K562 (cell line): Measurements from ENCODE around the gene SNU13. TPM values are rescaled to one million over a fixed set of nuclear protein-coding genes. Genes with fewer than 3 reads are reported as not detected.

Experiments used
- ATAC-seq: fragments of 200-7000 bp; cut with Tn5 transposase; 3 replicates; pipeline ENCODE4 v1.9.1; 2020; ENCODE audit warnings: moderate library complexity
- BruUV-seq: library from RNA; stranded (reverse); fragments of 400-500 nt; replicated peaks from 2 replicates; lab custom pipeline; 2021; lab: Mats Ljungman, UMichigan
- CTCF ChIA-PET: fragments of 300-600 bp; formaldehyde crosslinking; extraction: SDS; loops from one replicate; lab custom pipeline; 2021; ENCODE audit warnings: low intra/inter-chr PET ratio; lab: Yijun Ruan, JAX
- POLR2A ChIA-PET: fragments of 300-600, 350-650 bp; sonication (Branson Sonifier 250); formaldehyde crosslinking; extraction: SDS; loops from one replicate; lab custom pipeline; 2021; ENCODE audit warnings: antibody characterized with exemption, inconsistent platforms; lab: Yijun Ruan, JAX
- DNase-seq, 4 experiments: peaks; one replicate each; pipeline versions ENCODE4 v3.0.0 to v3.0.0-alpha.2; 2011 to 2018; ENCODE audit warnings: low spot score in 3 of 4, mixed read lengths in 3 of 4; ENCODE audit errors: extremely low read depth in 1 of 4
- FAIRE-seq: peaks from 2 replicates; lab custom pipeline; 2011; peaks lifted over from hg19 to GRCh38; lab: Jason Lieb, UNC
- H2AFZ ChIP-seq: 2 replicates; pipeline ENCODE4 v1.6.0; 2011; ENCODE audit warnings: low read depth, low read length, control low read depth, inconsistent platforms
- H3K27ac ChIP-seq: fragments of 200-600 bp; 3 replicates; pipeline ENCODE4 v1.8.0; 2011; ENCODE audit warnings: low read depth, mild to moderate bottlenecking, control low read depth, inconsistent platforms, low read length, moderate library complexity, mixed read lengths; ENCODE audit errors: extremely low read depth
- H3K27me3 ChIP-seq, 2 experiments: fragments of 300-600 bp in 1 of 2; 2 replicates in 1 of 2; 3 replicates in 1 of 2; pipeline versions ENCODE4 v1.6.0 to v1.8.0; 2011; ENCODE audit warnings: inconsistent platforms in 2 of 2, low read length in 2 of 2, mild to moderate bottlenecking in 1 of 2, mixed read lengths in 1 of 2, moderate library complexity in 1 of 2; ENCODE audit not compliant: control insufficient read depth in 2 of 2, insufficient read depth in 2 of 2
- H3K36me3 ChIP-seq: fragments of 300-600 bp; 3 replicates; pipeline ENCODE4 v1.8.0; 2011; ENCODE audit warnings: mild to moderate bottlenecking, low read length, inconsistent platforms; ENCODE audit not compliant: control insufficient read depth, insufficient read depth
- H3K4me1 ChIP-seq, 2 experiments: fragments of 200-600 bp in 1 of 2; replicated peaks in 1 of 2; 2 replicates in 1 of 2; 3 replicates in 1 of 2; pipeline versions ENCODE4 v1.5.1 to v1.8.0; 2011; ENCODE audit warnings: inconsistent platforms in 2 of 2, low read length in 2 of 2, mild to moderate bottlenecking in 1 of 2, mixed read lengths in 1 of 2, moderate library complexity in 1 of 2; ENCODE audit not compliant: control insufficient read depth in 2 of 2, insufficient read depth in 2 of 2
- H3K4me2 ChIP-seq: 2 replicates; pipeline ENCODE4 v1.6.1; 2011; ENCODE audit warnings: low read length, control low read depth, inconsistent platforms, mixed read lengths; ENCODE audit not compliant: insufficient read depth
- H3K4me3 ChIP-seq: fragments of 200-600 bp; sonication (generic), shearing (Covaris generic); 2 replicates; pipeline ENCODE4 v1.5.1; 2016; ENCODE audit warnings: control low read depth, inconsistent platforms
- H3K79me2 ChIP-seq: fragments of 200-600 bp; 3 replicates; pipeline ENCODE4 v1.8.0; 2011; ENCODE audit warnings: low read length, inconsistent platforms; ENCODE audit not compliant: control insufficient read depth, insufficient read depth
- H3K9ac ChIP-seq, 2 experiments: 2 replicates each; pipeline versions ENCODE4 v1.6.0 to v1.6.1; 2011; ENCODE audit warnings: low read depth in 2 of 2, low read length in 2 of 2, control low read depth in 1 of 2, inconsistent platforms in 1 of 2, mild to moderate bottlenecking in 1 of 2, mixed read lengths in 1 of 2; ENCODE audit not compliant: insufficient read depth in 1 of 2
- H3K9me1 ChIP-seq: one replicate; pipeline ENCODE4 v1.6.0; 2011; ENCODE audit warnings: inconsistent platforms, mild to moderate bottlenecking, low read length, moderate library complexity; ENCODE audit not compliant: control insufficient read depth, insufficient read depth
- H3K9me3 ChIP-seq: replicated peaks from 2 replicates; pipeline ENCODE4 v1.5.1; 2011; ENCODE audit warnings: low read depth, low read length, inconsistent platforms; ENCODE audit not compliant: control insufficient read depth, insufficient read depth
- H4K20me1 ChIP-seq: replicated peaks from 2 replicates; pipeline ENCODE4 v1.6.1; 2011; ENCODE audit warnings: low read length, inconsistent platforms, mixed read lengths; ENCODE audit not compliant: control insufficient read depth, insufficient read depth
- C11orf30 ChIP-seq: fragments of 450-650 bp; IDR thresholded peaks from 2 replicates; pipeline ENCODE4 v1.6.1; 2016; ENCODE audit warnings: low read depth, mild to moderate bottlenecking
- HDAC6 ChIP-seq: IDR thresholded peaks from 2 replicates; pipeline ENCODE4 v1.6.1; 2012; ENCODE audit warnings: low read depth, mild to moderate bottlenecking, control low read depth, inconsistent platforms, low read length, moderate library complexity
- L3MBTL2 ChIP-seq: fragments of 450-650 bp; IDR thresholded peaks from 2 replicates; pipeline ENCODE4 v1.6.1; 2016; ENCODE audit warnings: mild to moderate bottlenecking, moderate library complexity
- STAG1 ChIP-seq: sonication (generic); formaldehyde crosslinking; IDR thresholded peaks from 2 replicates; pipeline ENCODE4 v1.5.0; 2020; ENCODE audit warnings: missing genetic modification reagents, borderline replicate concordance
- TCF3 ChIP-seq: sonication (generic); formaldehyde crosslinking; IDR thresholded peaks from 2 replicates; pipeline ENCODE4 v1.4.0; 2020; ENCODE audit warnings: mild to moderate bottlenecking, missing genetic modification reagents
- TGIF2 ChIP-seq: sonication (generic); formaldehyde crosslinking; IDR thresholded peaks from 2 replicates; pipeline ENCODE4 v1.8.1; 2022; ENCODE audit warnings: mild to moderate bottlenecking, missing genetic modification reagents, moderate library complexity
- ZBTB17 ChIP-seq: fragments of 450-650 bp; formaldehyde crosslinking; IDR thresholded peaks from 2 replicates; pipeline ENCODE4 v1.4.0; 2020; ENCODE audit warnings: mild to moderate bottlenecking
- WGBS: fragments of 100-300 bp; shearing (Covaris generic); methylation state at CpG from one replicate; pipeline ENCODE4 v1.1.6; 2016; ENCODE audit warnings: low coverage, mixed read lengths; ENCODE audit not compliant: insufficient coverage; ENCODE audit errors: missing lambda C conversion rate; 5-methylcytosine and 5-hydroxymethylcytosine counted together
- in situ Hi-C: fragments of 300-500 bp; cut with MboI; formaldehyde crosslinking; loops from 4 replicates; pipeline ENCODE4 v1.15.0; 2018; ENCODE audit warnings: inconsistent platforms, mixed read lengths
- intact Hi-C: fragments of 100-400 bp; cut with micrococcal nuclease; formaldehyde crosslinking; loops from 2 replicates; pipeline ENCODE4 v1.14.2; 2022
- polyA plus RNA-seq, 8 experiments: library from polyadenylated mRNA; depleted of rRNA in 4 of 8; stranded (reverse) in 5 of 8; unstranded in 3 of 8; fragments of >200 nt; fragmentation: Nextera tagmentation in 2 of 8; fragmentation: Illumina TruSeq in 1 of 8; extraction: Ambion mirVana in 2 of 8; extraction: Trizol in 1 of 8; gene quantifications; 2 replicates each; pipeline versions ENCODE4 v1.2.1 to v1.2.3, GENCODE V29; 2011 to 2014; ENCODE audit warnings: inconsistent platforms in 1 of 8, missing spikeins in 1 of 8
- total RNA-seq, 7 experiments: library from RNA; depleted of rRNA in 6 of 7; stranded (reverse); fragments of >200 nt in 6 of 7; fragmentation: Illumina TruSeq in 2 of 7; extraction: Trizol in 2 of 7; gene quantifications; 2 replicates each; pipeline versions ENCODE4 v1.2.1 to v1.2.3, GENCODE V29; 2011 to 2021; ENCODE audit warnings: low replicate concordance in 1 of 7
- TF ChIP-seq, protein P1 (sequence below): fragments of 250-450 bp; sonication (Bioruptor Pico); IDR thresholded peaks from 2 replicates; pipeline ENCODE4 v1.5.0; 2021; ENCODE audit warnings: mild to moderate bottlenecking, moderate library complexity
- TF ChIP-seq, protein P2 (sequence below): fragments of 200-800 bp; sonication (Bioruptor generic); IDR thresholded peaks from 2 replicates; pipeline ENCODE4 v1.6.1; 2016; ENCODE audit warnings: missing genetic modification characterization, missing compliant biosample characterization
- TF ChIP-seq, protein P3 (sequence below), 2 experiments: fragments of 150-350 bp in 1 of 2; IDR thresholded peaks; 2 replicates each; pipeline ENCODE4 v1.6.1; 2012 to 2016; ENCODE audit warnings: low read depth in 2 of 2, low read length in 2 of 2, mild to moderate bottlenecking in 1 of 2, moderate library complexity in 1 of 2

SNU13 gene
- total and polyA plus RNA-seq, 9 of the 15 experiments (the other 6 are each of a cell fraction or from before 2014, with no cell fraction given), result 185 to 981 (median 283) TPM

DNA sequence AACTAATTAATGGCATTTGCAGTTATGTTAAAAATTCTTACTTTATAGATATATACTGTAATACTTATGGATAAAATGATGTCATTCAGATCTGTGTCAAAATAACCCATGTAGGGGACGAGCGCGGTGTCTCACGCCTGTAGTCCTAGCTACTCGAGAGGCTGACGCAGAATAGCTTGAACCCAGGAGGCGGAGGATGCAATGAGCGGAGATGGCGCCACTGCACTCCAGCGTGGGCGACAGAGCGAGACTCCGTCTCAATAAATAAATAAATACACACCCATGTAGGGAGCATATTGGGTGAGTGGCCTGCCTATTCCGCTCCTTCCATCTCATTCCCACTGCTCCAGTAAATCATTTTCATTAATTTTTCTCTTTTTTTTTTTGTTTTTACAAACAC, 7.1 kb downstream of the SNU13 start:
- peaks cover 45% of the 10 kb centered on the region for H3K36me3 ChIP-seq
- in situ Hi-C loops (no loop called here), intact Hi-C loops (no loop called here)
- peak overlapping the region; percentile 91 for H3K27ac ChIP-seq
- CTCF ChIA-PET, result no interaction called here
- no TSS peak for BruUV-seq
- H4K20me1 ChIP-seq, result peaks cover 17% of the 10 kb centered on the region
- H3K4me3 ChIP-seq, result peak overlapping the region; percentile 65
- 4% methylated on average over 14 of the region's 14 CpGs for WGBS
- H3K79me2 ChIP-seq, result peaks cover 94% of the 10 kb centered on the region
- H3K27me3 ChIP-seq, result no peaks in the 10 kb centered on the region
- peak in 1 of 4 experiments; percentile 45 for DNase-seq
- H3K9ac ChIP-seq, result peak overlapping the region; percentile 94 to 95
- no peaks in the 10 kb centered on the region for H3K9me3 ChIP-seq
- peak; percentile 65 for ATAC-seq
- POLR2A ChIA-PET, result interaction anchor here (1.5 to 2.0 kb wide), 2 partner anchors 8 to 14 kb away, joined by 4 to 11 read pairs; no protein-coding TSS in a partner anchor
- no peak for FAIRE-seq
- no peak overlapping the region for H2AFZ ChIP-seq
- H3K9me1 ChIP-seq, result no peaks in the 10 kb centered on the region
- peaks cover 0 to 9% of the 10 kb centered on the region in 2 experiments; a peak in 2 of 5 replicates for H3K4me1 ChIP-seq
- peak overlapping the region; percentile 96 for H3K4me2 ChIP-seq
- TF ChIP-seq, protein P1, sequence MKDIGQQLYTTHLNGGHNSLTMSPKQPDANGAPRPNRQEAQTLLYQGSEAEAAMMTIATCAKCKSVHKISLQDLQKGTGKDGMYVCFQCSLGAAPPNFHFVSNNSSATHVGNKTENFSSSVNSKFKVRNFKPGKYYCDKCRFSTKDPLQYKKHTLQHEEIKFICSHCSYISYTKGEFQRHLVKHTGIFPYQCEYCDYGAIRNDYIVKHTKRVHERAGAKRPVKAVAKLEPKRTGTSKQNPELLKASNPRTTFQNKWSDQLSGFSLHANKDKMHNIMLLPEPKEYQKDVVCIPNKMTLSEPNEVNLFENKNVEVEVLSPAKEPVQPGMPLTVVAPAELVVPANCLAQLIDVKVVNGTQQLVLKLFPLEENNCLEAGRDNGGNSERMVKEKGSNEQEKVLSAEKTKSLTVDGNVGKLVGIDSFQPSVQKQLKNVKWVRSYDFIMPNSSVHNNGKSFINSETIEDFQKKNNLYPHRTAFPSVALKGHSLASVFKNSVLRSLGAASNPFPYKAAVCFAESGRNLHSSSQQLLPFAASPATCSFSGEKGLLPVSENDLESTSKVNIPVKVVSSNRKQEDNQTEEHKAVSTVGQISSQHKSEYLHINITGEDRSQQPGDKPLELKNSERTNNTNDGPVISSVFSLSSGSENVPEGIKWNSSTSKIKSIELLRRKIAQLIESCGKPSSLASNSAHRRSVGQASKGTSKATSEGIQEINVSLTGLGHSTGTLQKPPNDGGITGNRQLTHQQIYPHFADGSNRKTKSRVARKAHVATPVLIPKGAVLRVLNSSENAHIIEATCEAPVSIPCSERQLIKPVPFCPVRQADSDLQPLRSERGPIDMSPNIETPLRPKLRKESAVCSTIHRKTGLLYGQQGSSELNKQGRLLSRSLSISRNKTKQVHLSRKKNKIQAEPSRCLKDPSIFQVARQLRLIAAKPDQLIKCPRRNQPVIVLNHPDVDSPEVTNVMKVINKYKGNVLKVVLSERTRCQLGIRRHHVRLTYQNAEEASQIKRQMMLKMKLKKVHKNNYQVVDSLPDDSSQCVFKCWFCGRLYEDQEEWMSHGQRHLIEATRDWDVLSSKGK (CRISPR knock-in tag), result no peak
- TF ChIP-seq HDAC6, result no peak
- TF ChIP-seq C11orf30, result no peak
- TF ChIP-seq TGIF2 (CRISPR knock-in tag), result no peak
- no peak for TF ChIP-seq STAG1
- TF ChIP-seq, protein P2, sequence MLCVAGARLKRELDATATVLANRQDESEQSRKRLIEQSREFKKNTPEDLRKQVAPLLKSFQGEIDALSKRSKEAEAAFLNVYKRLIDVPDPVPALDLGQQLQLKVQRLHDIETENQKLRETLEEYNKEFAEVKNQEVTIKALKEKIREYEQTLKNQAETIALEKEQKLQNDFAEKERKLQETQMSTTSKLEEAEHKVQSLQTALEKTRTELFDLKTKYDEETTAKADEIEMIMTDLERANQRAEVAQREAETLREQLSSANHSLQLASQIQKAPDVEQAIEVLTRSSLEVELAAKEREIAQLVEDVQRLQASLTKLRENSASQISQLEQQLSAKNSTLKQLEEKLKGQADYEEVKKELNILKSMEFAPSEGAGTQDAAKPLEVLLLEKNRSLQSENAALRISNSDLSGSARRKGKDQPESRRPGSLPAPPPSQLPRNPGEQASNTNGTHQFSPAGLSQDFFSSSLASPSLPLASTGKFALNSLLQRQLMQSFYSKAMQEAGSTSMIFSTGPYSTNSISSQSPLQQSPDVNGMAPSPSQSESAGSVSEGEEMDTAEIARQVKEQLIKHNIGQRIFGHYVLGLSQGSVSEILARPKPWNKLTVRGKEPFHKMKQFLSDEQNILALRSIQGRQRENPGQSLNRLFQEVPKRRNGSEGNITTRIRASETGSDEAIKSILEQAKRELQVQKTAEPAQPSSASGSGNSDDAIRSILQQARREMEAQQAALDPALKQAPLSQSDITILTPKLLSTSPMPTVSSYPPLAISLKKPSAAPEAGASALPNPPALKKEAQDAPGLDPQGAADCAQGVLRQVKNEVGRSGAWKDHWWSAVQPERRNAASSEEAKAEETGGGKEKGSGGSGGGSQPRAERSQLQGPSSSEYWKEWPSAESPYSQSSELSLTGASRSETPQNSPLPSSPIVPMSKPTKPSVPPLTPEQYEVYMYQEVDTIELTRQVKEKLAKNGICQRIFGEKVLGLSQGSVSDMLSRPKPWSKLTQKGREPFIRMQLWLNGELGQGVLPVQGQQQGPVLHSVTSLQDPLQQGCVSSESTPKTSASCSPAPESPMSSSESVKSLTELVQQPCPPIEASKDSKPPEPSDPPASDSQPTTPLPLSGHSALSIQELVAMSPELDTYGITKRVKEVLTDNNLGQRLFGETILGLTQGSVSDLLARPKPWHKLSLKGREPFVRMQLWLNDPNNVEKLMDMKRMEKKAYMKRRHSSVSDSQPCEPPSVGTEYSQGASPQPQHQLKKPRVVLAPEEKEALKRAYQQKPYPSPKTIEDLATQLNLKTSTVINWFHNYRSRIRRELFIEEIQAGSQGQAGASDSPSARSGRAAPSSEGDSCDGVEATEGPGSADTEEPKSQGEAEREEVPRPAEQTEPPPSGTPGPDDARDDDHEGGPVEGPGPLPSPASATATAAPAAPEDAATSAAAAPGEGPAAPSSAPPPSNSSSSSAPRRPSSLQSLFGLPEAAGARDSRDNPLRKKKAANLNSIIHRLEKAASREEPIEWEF, result no peak
- TF ChIP-seq ZBTB17 (CRISPR knock-in tag), result no peak
- TF ChIP-seq, protein P3, sequence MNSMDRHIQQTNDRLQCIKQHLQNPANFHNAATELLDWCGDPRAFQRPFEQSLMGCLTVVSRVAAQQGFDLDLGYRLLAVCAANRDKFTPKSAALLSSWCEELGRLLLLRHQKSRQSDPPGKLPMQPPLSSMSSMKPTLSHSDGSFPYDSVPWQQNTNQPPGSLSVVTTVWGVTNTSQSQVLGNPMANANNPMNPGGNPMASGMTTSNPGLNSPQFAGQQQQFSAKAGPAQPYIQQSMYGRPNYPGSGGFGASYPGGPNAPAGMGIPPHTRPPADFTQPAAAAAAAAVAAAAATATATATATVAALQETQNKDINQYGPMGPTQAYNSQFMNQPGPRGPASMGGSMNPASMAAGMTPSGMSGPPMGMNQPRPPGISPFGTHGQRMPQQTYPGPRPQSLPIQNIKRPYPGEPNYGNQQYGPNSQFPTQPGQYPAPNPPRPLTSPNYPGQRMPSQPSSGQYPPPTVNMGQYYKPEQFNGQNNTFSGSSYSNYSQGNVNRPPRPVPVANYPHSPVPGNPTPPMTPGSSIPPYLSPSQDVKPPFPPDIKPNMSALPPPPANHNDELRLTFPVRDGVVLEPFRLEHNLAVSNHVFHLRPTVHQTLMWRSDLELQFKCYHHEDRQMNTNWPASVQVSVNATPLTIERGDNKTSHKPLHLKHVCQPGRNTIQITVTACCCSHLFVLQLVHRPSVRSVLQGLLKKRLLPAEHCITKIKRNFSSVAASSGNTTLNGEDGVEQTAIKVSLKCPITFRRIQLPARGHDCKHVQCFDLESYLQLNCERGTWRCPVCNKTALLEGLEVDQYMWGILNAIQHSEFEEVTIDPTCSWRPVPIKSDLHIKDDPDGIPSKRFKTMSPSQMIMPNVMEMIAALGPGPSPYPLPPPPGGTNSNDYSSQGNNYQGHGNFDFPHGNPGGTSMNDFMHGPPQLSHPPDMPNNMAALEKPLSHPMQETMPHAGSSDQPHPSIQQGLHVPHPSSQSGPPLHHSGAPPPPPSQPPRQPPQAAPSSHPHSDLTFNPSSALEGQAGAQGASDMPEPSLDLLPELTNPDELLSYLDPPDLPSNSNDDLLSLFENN (IDR thresholded peaks at IDR 0.05; ENCODE audit: low read depth in 2 of 2, low read length in 2 of 2), result no peak
- TF ChIP-seq L3MBTL2, result no peak
- TF ChIP-seq TCF3 (CRISPR knock-in tag), result no peak
